DMS53 (cell line): ENCODE data around the gene WHAMM.
A peak's percentile ranks its signal among the peaks of the same experiment; 100 is the strongest.
"Not testable (repeated sequence)": the region's sequence is repeated elsewhere in the genome, so short reads cannot be mapped to it uniquely, and the experiment has no call there.

Experiments used
- DNase-seq: peaks from one replicate; lab custom pipeline; 2025; lab: John Stamatoyannopoulos, UW

The WHAMM gene

GRCh38 chr15:82838096-82838735 is 28.8 kb downstream of the WHAMM start:
- DNase-seq: no peak

GRCh38 chr15:82839136-82839535 is 29.7 kb downstream of the WHAMM start:
- DNase-seq: no peak

GRCh38 chr15:82840166-82840565 is 30.7 kb downstream of the WHAMM start:
- no peak for DNase-seq

- DNase-seq: no peak
Measured at GRCh38 chr15:82843566-82843965, 34.1 kb downstream of the WHAMM start.

- DNase-seq: no peak
Measured at GRCh38 chr15:82845686-82846085, 36.3 kb downstream of the WHAMM start.

GRCh38 chr15:82846621-82847020 is 37.2 kb downstream of the WHAMM start:
- DNase-seq: no peak

- no peak for DNase-seq
Measured at GRCh38 chr15:82847703-82848102, 38.3 kb downstream of the WHAMM start.

- no peak for DNase-seq
Measured at GRCh38 chr15:82848241-82848993, 39.0 kb downstream of the WHAMM start.

- peak; percentile 92 for DNase-seq
Measured at GRCh38 chr15:82849556-82850512, 40.4 kb downstream of the WHAMM start.

- DNase-seq: no peak
Measured at GRCh38 chr15:82850731-82851130, 41.3 kb downstream of the WHAMM start.

GRCh38 chr15:82851306-82851850 is 42.0 kb downstream of the WHAMM start:
- DNase-seq: no peak

- no peak for DNase-seq
Measured at GRCh38 chr15:82851981-82852511, 42.6 kb downstream of the WHAMM start.

- DNase-seq: no peak
Measured at GRCh38 chr15:82852941-82853561, 43.6 kb downstream of the WHAMM start.

GRCh38 chr15:82854554-82854953 is 45.1 kb downstream of the WHAMM start:
- DNase-seq: no peak

- no peak for DNase-seq
Measured at GRCh38 chr15:82855286-82856100, 46.1 kb downstream of the WHAMM start.

GRCh38 chr15:82856397-82857170 is 47.2 kb downstream of the WHAMM start:
- peak; percentile 38 for DNase-seq

- no peak for DNase-seq
Measured at GRCh38 chr15:82858932-82859331, 49.5 kb downstream of the WHAMM start.

GRCh38 chr15:82862886-82863285 is 53.5 kb downstream of the WHAMM start:
- no peak for DNase-seq

- no peak for DNase-seq
Measured at GRCh38 chr15:82864967-82865366, 55.5 kb downstream of the WHAMM start.

- not testable (repeated sequence) for DNase-seq
Measured at GRCh38 chr15:82865581-82865980, 56.2 kb downstream of the WHAMM start.
